OCI-LY7 (cell line): ENCODE results near the gene ITLN1. TPM values are rescaled to one million over a fixed set of nuclear protein-coding genes. Genes with fewer than 3 reads are reported as not detected.

ENCODE experiments used
- BruUV-seq: library from RNA; stranded (reverse); fragments of 400-500 nt; replicated peaks from 2 replicates; lab custom pipeline; 2021; lab: Mats Ljungman, UMichigan
- CTCF ChIA-PET: fragments of 300-600 bp; sonication (Branson Sonifier 250); formaldehyde crosslinking; loops from one replicate; lab custom pipeline; 2022; ENCODE audit warnings: antibody characterized with exemption; ENCODE audit not compliant: unreplicated experiment; lab: Charles Lee
- POLR2A ChIA-PET: fragments of 300-600 bp; sonication (Branson Sonifier 250); formaldehyde crosslinking; loops from one replicate; lab custom pipeline; 2022; ENCODE audit warnings: antibody characterized with exemption; lab: Charles Lee
- DNase-seq: peaks from one replicate; pipeline ENCODE4 v3.0.0-alpha.2; 2015; ENCODE audit warnings: low spot score
- H2AFZ ChIP-seq: fragments of 200-600 bp; sonication (generic), shearing (Covaris generic); 2 replicates; pipeline ENCODE4 v1.6.1; 2014; ENCODE audit warnings: mild to moderate bottlenecking, antibody characterized with exemption, low read length, moderate library complexity
- H3K27ac ChIP-seq: fragments of 200-600 bp; sonication (generic); 2 replicates; pipeline ENCODE4 v1.5.1; 2014; ENCODE audit warnings: mixed run types, low read depth, mild to moderate bottlenecking, moderate library complexity, low read length, inconsistent platforms; ENCODE audit not compliant: poor library complexity, severe bottlenecking
- H3K36me3 ChIP-seq: fragments of 200-600 bp; sonication (generic); 2 replicates; pipeline ENCODE4 v1.6.1; 2014; ENCODE audit warnings: mild to moderate bottlenecking, antibody characterized with exemption, low read length, moderate library complexity, mixed read lengths; ENCODE audit not compliant: insufficient read depth
- H3K4me1 ChIP-seq: fragments of 200-600 bp; sonication (generic); 2 replicates; pipeline ENCODE4 v1.5.1; 2014; ENCODE audit warnings: mild to moderate bottlenecking, low read length; ENCODE audit not compliant: insufficient read depth, poor library complexity, severe bottlenecking
- H3K4me2 ChIP-seq: fragments of 200-600 bp; sonication (generic); 2 replicates; pipeline ENCODE4 v1.6.1; 2014; ENCODE audit warnings: mild to moderate bottlenecking, low read length
- H3K4me3 ChIP-seq: fragments of 200-600 bp; sonication (generic); 2 replicates; pipeline ENCODE4 v1.5.1; 2014; ENCODE audit warnings: mild to moderate bottlenecking, low read depth, low read length; ENCODE audit not compliant: poor library complexity, severe bottlenecking
- H3K79me2 ChIP-seq: fragments of 200-600 bp; sonication (generic); 2 replicates; pipeline ENCODE4 v1.6.1; 2016; ENCODE audit warnings: low read depth, mild to moderate bottlenecking, low read length, moderate library complexity, mixed read lengths; ENCODE audit not compliant: insufficient read depth
- H3K9me2 ChIP-seq: fragments of 200-600 bp; sonication (generic); 2 replicates; pipeline ENCODE4 v1.6.1; 2016; ENCODE audit warnings: mild to moderate bottlenecking, low read length, mixed read lengths; ENCODE audit not compliant: insufficient read depth
- H3K9me3 ChIP-seq: fragments of 200-600 bp; sonication (generic); 2 replicates; pipeline ENCODE4 v1.6.1; 2014; ENCODE audit warnings: mild to moderate bottlenecking, mixed run types, low read length, mixed read lengths
- H4K20me1 ChIP-seq: fragments of 200-600 bp; sonication (generic); 2 replicates; pipeline ENCODE4 v1.6.1; 2014; ENCODE audit warnings: mild to moderate bottlenecking, antibody characterized with exemption, low read length, moderate library complexity, mixed read lengths; ENCODE audit not compliant: insufficient read depth
- CTCF ChIP-seq: fragments of 200-600 bp; sonication (generic); conservative IDR thresholded peaks from 2 replicates; pipeline ENCODE4 v1.5.1; 2014; ENCODE audit warnings: mild to moderate bottlenecking, antibody characterized with exemption, low read length, moderate library complexity, mixed read lengths
- EZH2phosphoT487 ChIP-seq: fragments of 200-600 bp; sonication (generic); IDR thresholded peaks from 2 replicates; pipeline ENCODE4 v1.6.1; 2018; ENCODE audit warnings: low read depth, borderline replicate concordance, mild to moderate bottlenecking, mixed run types, antibody characterized with exemption, low read length, moderate library complexity, mixed read lengths
- intact Hi-C: fragments of 100-400 bp; cut with micrococcal nuclease; formaldehyde crosslinking; loops from one replicate; pipeline ENCODE4 v1.10.0; 2022; ENCODE audit not compliant: unreplicated experiment
- total RNA-seq, 2 experiments: library from RNA; depleted of rRNA in 1 of 2; stranded (reverse); fragments of >200 nt in 1 of 2; shearing (Covaris generic) in 1 of 2; gene quantifications; 2 replicates each; pipeline ENCODE4 v1.2.3, GENCODE V29; 2014 to 2022

ITLN1 gene
- total RNA-seq, 2 experiments from 2014 or later: not detected

- CTCF ChIA-PET: no interaction called here
Observed at GRCh38 chr1:160911925-160912324, 26.9 kb upstream of the ITLN1 start.

DNA sequence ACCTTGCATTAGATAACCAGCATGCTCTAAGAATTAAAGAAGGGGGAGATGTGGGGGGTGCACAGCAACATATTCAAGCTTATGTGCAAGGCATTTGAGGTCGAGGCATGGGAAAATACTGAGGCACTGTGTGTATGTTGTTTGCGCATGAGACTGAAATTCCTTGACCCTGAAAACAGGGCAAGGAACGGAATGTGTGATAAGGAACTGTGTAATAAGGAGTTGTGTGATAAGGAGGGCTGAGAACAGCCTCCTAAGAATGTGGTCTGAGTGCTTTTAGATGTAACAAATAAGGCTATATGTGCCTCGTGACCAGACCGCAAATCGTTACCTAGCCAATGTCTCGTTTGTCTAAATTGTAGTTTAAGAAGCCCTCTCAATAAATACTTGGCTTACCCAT is 26.5 kb upstream of the ITLN1 start:
- Histone ChIP-seq H3K27ac (no peak overlapping the region), H4K20me1 (no peaks in the 10 kb centered on the region), H3K9me2 (no peaks in the 10 kb centered on the region), H3K79me2 (no peaks in the 10 kb centered on the region), H3K36me3 (no peaks in the 10 kb centered on the region), H3K4me3 (no peak overlapping the region), H3K4me1 (no peaks in the 10 kb centered on the region), H3K9me3 (no peaks in the 10 kb centered on the region), H3K4me2 (no peak overlapping the region), H2AFZ (no peak overlapping the region)
- intact Hi-C loops: no loop called here
- no peak for TF ChIP-seq CTCF
- TF ChIP-seq EZH2phosphoT487: no peak
- BruUV-seq: no TSS peak
- CTCF ChIA-PET: interaction anchor here (0.6 kb wide), 1 partner anchor 188 kb away, joined by 4 read pairs; no protein-coding TSS in a partner anchor
- POLR2A ChIA-PET: interaction anchor here (0.6 kb wide), 3 partner anchors 34 to 87 kb away, joined by 4 to 7 read pairs (median 6); no protein-coding TSS in a partner anchor
- DNase-seq: no peak

More at GRCh38 chr1:160911925-160912324, 26.9 kb upstream of the ITLN1 start:
- intact Hi-C loops: no loop called here
- no peaks in the 10 kb centered on the region for H3K79me2 ChIP-seq
- DNase-seq: no peak
- no peak overlapping the region for H3K4me3 ChIP-seq
- H3K4me1 ChIP-seq: no peaks in the 10 kb centered on the region
- no peak for TF ChIP-seq EZH2phosphoT487
- TF ChIP-seq CTCF: no peak
- H3K27ac ChIP-seq: no peak overlapping the region
- no TSS peak for BruUV-seq
- no peaks in the 10 kb centered on the region for H3K36me3 ChIP-seq
- H4K20me1 ChIP-seq: no peaks in the 10 kb centered on the region
- POLR2A ChIA-PET: interaction anchor here (0.6 kb wide), 1 partner anchor 87 kb away, joined by 7 read pairs; no protein-coding TSS in a partner anchor
- no peaks in the 10 kb centered on the region for H3K9me3 ChIP-seq
- H3K9me2 ChIP-seq: no peaks in the 10 kb centered on the region
- no peak overlapping the region for H3K4me2 ChIP-seq
- no peak overlapping the region for H2AFZ ChIP-seq

DNA sequence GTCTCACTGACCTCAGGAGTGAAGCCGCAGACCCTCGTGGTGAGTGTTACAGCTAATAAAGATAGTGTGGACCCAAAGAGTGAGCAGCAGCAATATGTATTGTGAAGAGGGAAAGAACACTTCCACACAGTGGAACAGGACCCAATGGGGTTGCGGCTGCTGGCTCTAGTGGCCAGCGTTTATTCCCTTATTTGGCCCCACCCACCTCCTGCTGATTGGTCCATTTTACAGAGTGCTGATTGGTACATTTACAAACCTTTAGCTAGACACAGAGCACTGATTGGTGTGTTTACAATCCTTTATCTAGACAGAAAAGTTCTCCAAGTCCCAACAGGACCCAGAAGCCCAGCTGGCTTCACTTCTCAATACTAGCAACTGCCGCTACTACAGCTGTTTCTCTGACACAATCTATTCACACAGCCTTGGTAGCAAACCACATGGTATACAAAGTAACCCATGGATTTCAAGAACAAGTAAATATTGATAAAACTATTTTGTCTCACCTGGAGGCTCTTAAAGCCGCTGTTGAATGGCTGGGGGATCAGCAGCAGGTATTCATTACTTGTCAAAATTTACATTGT is 25.3 kb upstream of the ITLN1 start:
- Histone ChIP-seq H3K9me2 (no peaks in the 10 kb centered on the region), H4K20me1 (no peaks in the 10 kb centered on the region), H3K27ac (no peak overlapping the region), H3K9me3 (no peaks in the 10 kb centered on the region), H3K36me3 (no peaks in the 10 kb centered on the region), H2AFZ (no peak overlapping the region), H3K4me3 (no peak overlapping the region), H3K79me2 (no peaks in the 10 kb centered on the region), H3K4me2 (no peak overlapping the region), H3K4me1 (no peaks in the 10 kb centered on the region)
- no TSS peak for BruUV-seq
- CTCF ChIA-PET: no interaction called here
- no peak for DNase-seq
- TF ChIP-seq CTCF: no peak
- TF ChIP-seq EZH2phosphoT487: no peak
- intact Hi-C loops: no loop called here
- POLR2A ChIA-PET: interaction anchor here (0.6 kb wide), 1 partner anchor 27 kb away, joined by 4 read pairs; no protein-coding TSS in a partner anchor
